Measurements from ENCODE around the gene GDF10. TPM values are rescaled to one million over a fixed set of nuclear protein-coding genes. Genes with fewer than 3 reads are reported as not detected.

GDF10 gene
- total RNA-seq, 1 experiment from 2014 or later = 0.20 TPM

GRCh38 chr10:47286591-47287315, 13.2 kb upstream of the GDF10 start:
- Histone ChIP-seq H2BK15ac (ENCODE audit: low read depth, low read length) (no peak overlapping the region), H3K56ac (ENCODE audit: insufficient read length, low read depth, low read length) (no peak overlapping the region), H3K18ac (ENCODE audit: insufficient read length, low read depth, low read length) (no peak overlapping the region), H3K23me2 (ENCODE audit: insufficient read length, low read depth, low read length, poor library complexity, severe bottlenecking) (no peaks in the 10 kb centered on the region), H4K91ac (ENCODE audit: insufficient read length, low read depth, low read length) (no peak overlapping the region), H3K27ac (ENCODE audit: insufficient read length, low read depth, low read length) (no peak overlapping the region), H2AK5ac (ENCODE audit: insufficient read length, low read length) (no peak overlapping the region), H3K23ac (ENCODE audit: insufficient read length, low read depth, low read length) (no peak overlapping the region), H3T11ph (ENCODE audit: low read length) (no peak overlapping the region), H3K9me3 (ENCODE audit: control insufficient read depth, low read depth, low read length) (no peaks in the 10 kb centered on the region), H2BK12ac (ENCODE audit: insufficient read length, low read depth, low read length) (no peak overlapping the region), H3K14ac (ENCODE audit: insufficient read depth, low read length) (0 out of 2 replicates have a peak overlapping the region, but pooled peaks have one; percentile 5), H2BK5ac (ENCODE audit: insufficient read length, low read length) (no peak overlapping the region), H3K79me1 (ENCODE audit: insufficient read depth, low read depth, low read length, poor library complexity, severe bottlenecking) (no peaks in the 10 kb centered on the region), H3K4me2 (ENCODE audit: insufficient read depth, insufficient read length, low read length) (no peak overlapping the region), H3K79me2 (ENCODE audit: insufficient read depth, low read length) (no peaks in the 10 kb centered on the region), H3K27me3 (ENCODE audit: insufficient read depth, low read length) (no peaks in the 10 kb centered on the region), H2BK120ac (ENCODE audit: low read depth, low read length, poor library complexity, severe bottlenecking) (no peak overlapping the region), H4K5ac (ENCODE audit: insufficient read length, low read depth, low read length) (no peak overlapping the region), H4K20me1 (ENCODE audit: control insufficient read depth, insufficient read depth, insufficient read length) (no peaks in the 10 kb centered on the region), H2AFZ (ENCODE audit: low read length) (no peak overlapping the region), H4K8ac (replicated peaks; ENCODE audit: insufficient read length, low read depth, low read length) (no peak overlapping the region), H3K4me1 (ENCODE audit: insufficient read depth, low read length) (no peaks in the 10 kb centered on the region), H3K4ac (ENCODE audit: low read depth, low read length) (no peak overlapping the region), H3K9ac (ENCODE audit: extremely low read depth, insufficient read length, low read length) (no peak overlapping the region), H2BK20ac (ENCODE audit: low read depth, low read length, poor library complexity, severe bottlenecking) (no peak overlapping the region)
- DNase-seq = no peak
- H3K9me3 Mint-ChIP-seq = no peaks in the 10 kb centered on the region
- no peak overlapping the region for H3K4me3 Mint-ChIP-seq
- H3K36me3 Mint-ChIP-seq (ENCODE audit: insufficient read depth in 1 of 3, low read depth in 3 of 3) = no peaks in the 10 kb centered on the region
- no peak for TF ChIP-seq CTCF (conservative IDR thresholded peaks at IDR 0.05)
- no CpG with 5 or more reads among the region's 4 CpGs for WGBS (ENCODE audit: extremely low coverage, insufficient read length, low lambda C conversion rate)
- peak overlapping the region in 1 of 3 experiments; percentile 77; a peak in 1 of 7 replicates for H3K27ac Mint-ChIP-seq
- H3K4me1 Mint-ChIP-seq = 0 out of 4 replicates have a peak, but pooled peaks cover 0 to 4% of the 10 kb centered on the region in 2 experiments
- peaks cover 12% of the 10 kb centered on the region for H3K27me3 Mint-ChIP-seq (ENCODE audit: low read depth)
